Fibroblast of the aortic adventitia (primary cell): ENCODE data around the gene MAML3. TPM values are rescaled to one million over a fixed set of nuclear protein-coding genes. Genes with fewer than 3 reads are reported as not detected.
A peak's percentile ranks its signal among the peaks of the same experiment; 100 is the strongest.

Experiments
- DNase-seq: peaks from one replicate; pipeline ENCODE4 v3.0.0-alpha.2; 2010; ENCODE audit warnings: low read depth
- H3K4me3 ChIP-seq: 2 replicates; pipeline ENCODE4 v1.5.1; 2011; ENCODE audit warnings: low read depth, mild to moderate bottlenecking, control low read depth, low read length, moderate library complexity
- CTCF ChIP-seq: IDR thresholded peaks from 2 replicates; pipeline ENCODE4 v1.5.1; 2011; ENCODE audit warnings: mild to moderate bottlenecking, low read length, control low read depth, inconsistent platforms; ENCODE audit not compliant: insufficient read depth
- total RNA-seq: library from RNA; depleted of rRNA; stranded (reverse); fragments of >200 nt; gene quantifications from 2 replicates; pipeline ENCODE4 v1.2.3, GENCODE V29; 2012; ENCODE audit warnings: low replicate concordance

The MAML3 gene
- total RNA-seq, 1 donor, result 4.6 TPM

GRCh38 chr4:139824882-139825522, 329.0 kb downstream of the MAML3 start:
- H3K4me3 ChIP-seq, result no peak overlapping the region
- no peak for TF ChIP-seq CTCF
- no peak for DNase-seq

- no peak for TF ChIP-seq CTCF
- DNase-seq, result no peak
- no peak overlapping the region for H3K4me3 ChIP-seq
Measured at GRCh38 chr4:139823746-139824145, 330.2 kb downstream of the MAML3 start.

GRCh38 chr4:139823345-139823744, 330.6 kb downstream of the MAML3 start:
- H3K4me3 ChIP-seq, result no peak overlapping the region
- TF ChIP-seq CTCF, result no peak
- no peak for DNase-seq

- no peak for TF ChIP-seq CTCF
- no peak for DNase-seq
- no peak overlapping the region for H3K4me3 ChIP-seq
Measured at GRCh38 chr4:139822391-139822790, 331.6 kb downstream of the MAML3 start.

- no peak for DNase-seq
- TF ChIP-seq CTCF, result no peak
- H3K4me3 ChIP-seq, result no peak overlapping the region
Measured at GRCh38 chr4:139819082-139819481, 334.9 kb downstream of the MAML3 start.

GRCh38 chr4:139817657-139818452, 336.1 kb downstream of the MAML3 start:
- no peak overlapping the region for H3K4me3 ChIP-seq
- no peak for TF ChIP-seq CTCF
- DNase-seq, result peak; percentile 45
